HG03064 (cell line): Measurements from ENCODE around the gene MIPEP.

Experiments
- ATAC-seq: cut with Tn5 transposase; IDR thresholded peaks from one replicate; pipeline ENCODE4 v1.9.1; 2021; ENCODE audit warnings: low read depth; ENCODE audit not compliant: unreplicated experiment

The MIPEP gene

DNA sequence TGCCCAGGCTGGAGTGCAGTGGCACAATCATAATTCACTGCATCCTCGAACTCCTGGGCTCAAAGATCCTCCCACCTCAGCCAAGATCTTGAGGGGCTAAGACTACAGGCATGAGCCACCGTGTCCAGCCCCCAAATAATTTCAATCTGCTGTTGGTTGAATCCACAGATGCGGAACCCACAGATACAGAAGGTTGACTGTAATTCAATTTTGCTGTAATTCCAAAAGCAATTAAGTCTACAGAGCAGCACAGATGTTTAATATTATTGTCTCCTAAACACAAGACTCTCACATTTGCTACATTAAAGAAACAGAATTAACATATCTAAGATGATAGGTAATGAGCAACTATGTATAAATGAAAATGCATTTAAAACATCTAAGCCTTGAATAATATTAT lies 75.6 kb downstream of the MIPEP start:
- ATAC-seq = no peak

DNA sequence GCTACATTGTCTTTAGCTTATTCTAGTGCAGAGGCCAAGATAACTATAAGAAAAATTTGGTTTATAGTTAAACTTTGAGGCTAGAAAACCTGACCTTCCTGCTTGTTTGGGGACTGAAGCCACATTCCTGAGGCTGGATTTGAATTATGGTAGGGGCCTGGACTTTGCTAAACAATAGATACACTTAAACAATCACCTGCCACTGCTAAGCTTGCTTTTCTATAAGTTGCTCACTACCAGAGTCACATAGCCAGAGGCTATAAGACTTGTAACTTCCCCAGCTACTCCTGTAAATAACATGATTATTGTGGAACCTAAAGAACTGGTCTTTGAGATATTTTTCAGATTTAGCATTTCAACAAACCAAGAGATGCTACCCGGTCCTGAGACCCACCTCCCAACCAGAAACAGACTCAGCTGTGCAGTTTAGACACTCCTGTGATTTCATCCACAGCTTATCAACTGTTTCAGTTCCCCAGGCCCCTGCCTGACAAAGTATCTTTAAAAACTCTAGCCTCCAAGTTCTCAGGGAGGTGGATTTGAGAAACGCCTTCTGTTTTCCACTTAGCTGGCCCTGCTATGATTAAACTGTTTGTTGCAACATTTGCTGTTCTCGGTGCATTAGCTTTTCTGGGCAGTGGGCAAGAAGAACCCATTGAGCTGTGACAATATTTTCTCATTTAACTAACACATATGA lies 77.7 kb downstream of the MIPEP start:
- ATAC-seq = no peak

DNA sequence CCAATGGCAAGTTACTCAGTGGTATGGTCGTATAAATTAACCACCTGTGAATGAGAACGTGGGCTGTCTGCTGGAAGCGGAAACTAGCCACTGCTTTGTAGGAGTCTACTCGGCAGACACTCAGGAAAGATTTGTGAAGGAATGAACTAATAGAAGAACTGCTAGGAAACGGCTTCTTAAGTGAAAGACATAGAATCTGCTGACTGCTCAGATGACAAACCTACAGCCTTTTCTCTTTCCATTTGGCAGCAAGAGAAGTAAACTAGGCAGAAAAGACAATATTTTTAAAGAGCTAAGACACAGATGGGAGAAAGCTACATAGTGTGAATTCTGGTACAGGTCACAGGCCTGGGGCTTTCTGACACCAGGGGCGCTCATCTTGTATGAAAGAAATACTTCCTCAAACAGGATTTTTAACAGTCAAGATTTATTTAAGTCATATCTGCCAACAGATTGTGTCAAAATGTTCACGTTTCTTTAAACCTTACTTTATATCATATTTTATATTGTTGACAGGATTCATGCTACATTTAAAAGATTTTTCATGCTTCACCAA lies 78.4 kb downstream of the MIPEP start:
- no peak for ATAC-seq

- no peak for ATAC-seq
Measured at GRCh38 chr13:23808803-23809202, 80.4 kb downstream of the MIPEP start.

DNA sequence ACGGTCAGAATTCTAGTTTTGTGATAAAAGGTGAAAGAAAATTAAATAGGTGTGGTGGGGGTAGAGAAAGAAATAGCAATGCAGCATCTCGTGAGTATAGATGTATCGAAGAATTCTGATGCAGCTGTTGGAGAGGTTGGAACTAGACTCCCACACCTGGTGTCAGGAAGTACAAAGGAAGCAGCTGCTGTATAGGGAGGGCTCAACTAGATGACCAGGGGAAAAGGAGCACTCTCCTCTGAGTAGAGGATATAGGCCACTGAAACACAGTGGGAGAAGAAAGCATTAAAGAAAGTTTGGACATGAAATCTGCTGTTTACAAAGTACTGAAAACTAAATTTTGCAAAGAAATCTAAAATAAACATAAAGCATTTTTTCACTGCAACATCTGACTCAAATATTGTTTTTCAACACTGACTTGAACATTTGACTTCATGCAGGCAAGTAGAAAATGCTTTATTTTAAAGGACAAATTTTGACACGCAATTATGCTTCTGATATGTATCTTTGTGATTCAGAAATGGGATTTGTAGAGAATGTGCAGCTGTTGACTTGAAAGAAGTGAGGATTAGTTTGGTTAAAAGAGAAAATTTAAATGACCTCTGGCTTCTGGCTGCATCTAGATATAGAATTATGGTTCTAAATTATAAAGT lies 82.2 kb downstream of the MIPEP start:
- peak; percentile 28 for ATAC-seq

- ATAC-seq = no peak
Measured at GRCh38 chr13:23805821-23806220, 83.4 kb downstream of the MIPEP start.

GRCh38 chr13:23805122-23805521 lies 84.1 kb downstream of the MIPEP start:
- no peak for ATAC-seq

GRCh38 chr13:23804166-23804565 lies 85.0 kb downstream of the MIPEP start:
- ATAC-seq = no peak

GRCh38 chr13:23801141-23801540 lies 88.1 kb downstream of the MIPEP start:
- ATAC-seq = no peak

- peak; percentile 87 for ATAC-seq
Measured at GRCh38 chr13:23799945-23800344, 89.3 kb downstream of the MIPEP start.

DNA sequence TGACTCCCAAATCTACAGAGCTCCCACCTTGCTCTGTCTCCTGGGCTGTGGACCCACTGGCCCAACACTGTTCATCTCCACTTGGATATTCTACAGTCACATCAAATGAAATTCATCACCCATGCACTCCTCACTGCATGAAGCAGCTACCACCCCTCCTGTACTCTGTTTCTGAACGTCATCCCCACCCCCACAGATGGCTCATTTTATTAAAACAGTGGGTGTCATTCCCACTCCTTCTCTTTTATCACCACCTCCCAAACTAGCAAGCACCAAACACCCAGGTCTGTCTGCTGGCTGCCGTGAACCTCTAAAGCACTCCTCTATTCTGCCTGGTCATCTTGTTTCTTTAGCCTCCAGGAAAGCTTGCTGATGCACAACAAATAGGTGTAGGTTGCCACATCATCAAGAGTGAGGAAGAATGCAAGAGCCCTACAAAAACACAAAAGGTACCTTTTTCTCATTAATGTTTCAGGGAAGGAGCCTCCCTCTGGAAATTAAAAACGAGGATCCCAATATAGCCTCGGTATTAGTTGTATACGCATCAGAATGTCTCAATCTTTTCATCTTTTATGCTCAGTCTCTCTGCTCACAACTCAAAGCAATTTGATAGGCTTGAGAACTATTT lies 91.8 kb downstream of the MIPEP start:
- ATAC-seq = no peak

GRCh38 chr13:23796551-23796950 lies 92.6 kb downstream of the MIPEP start:
- ATAC-seq = no peak

DNA sequence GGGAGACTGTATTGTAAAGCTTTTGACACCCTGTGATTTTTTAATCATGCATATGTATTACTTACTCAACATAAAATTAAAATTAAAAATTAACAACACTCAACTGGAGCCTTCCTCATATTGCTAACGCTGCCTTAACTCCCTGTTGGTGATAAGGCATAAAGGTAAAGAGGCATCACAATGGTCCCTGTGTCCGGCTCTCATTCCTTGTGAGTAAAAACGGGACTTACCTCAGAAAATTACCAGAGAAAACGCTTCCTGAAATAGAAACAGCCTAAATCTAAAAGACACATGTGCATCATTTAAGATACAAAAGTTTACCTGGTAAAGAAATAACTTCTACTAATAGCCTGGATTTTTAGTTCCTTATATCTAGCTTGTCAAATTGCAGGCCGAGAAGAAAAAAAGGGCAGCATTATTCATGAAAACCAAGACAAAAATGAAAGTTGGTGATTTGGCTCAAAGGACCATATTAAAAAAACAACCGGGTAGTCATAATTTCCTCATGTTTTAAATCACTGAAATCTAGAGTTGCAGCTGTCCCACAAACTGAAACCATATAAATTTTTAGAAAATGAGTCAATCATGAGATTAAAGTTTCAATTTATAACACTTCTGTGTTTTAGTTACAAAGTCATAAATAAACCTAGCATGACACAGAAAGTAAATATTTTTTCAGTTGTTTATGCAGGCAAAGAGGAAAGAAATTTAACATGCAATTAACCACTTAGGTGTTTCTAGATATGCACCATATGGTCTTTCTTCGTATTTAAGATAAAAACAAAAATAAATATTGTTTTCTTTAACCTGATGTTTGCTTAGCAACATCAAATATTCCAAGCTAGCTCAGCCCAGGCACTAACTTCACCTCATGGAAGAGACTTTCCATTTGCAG lies 94.7 kb downstream of the MIPEP start:
- ATAC-seq = no peak

DNA sequence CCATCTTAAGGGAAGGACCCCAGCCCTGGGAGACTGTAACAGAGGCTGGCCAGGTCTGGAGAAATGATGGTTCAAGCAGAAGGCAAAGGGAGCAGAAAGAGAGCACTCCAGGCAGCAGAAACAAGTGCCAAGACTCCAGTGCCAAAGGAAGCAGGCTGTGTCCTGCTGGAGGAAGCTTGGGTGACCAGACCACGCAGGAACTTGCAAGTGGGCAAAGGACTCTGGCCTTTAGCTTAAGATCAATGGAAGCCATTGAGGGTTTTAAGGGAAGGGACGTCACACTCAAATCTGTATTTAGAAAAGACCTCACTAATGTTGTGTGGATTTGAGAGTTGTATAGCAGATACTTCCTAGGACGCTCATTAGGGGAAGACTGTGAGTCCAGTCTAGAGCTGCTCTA lies 95.5 kb downstream of the MIPEP start:
- ATAC-seq = no peak

DNA sequence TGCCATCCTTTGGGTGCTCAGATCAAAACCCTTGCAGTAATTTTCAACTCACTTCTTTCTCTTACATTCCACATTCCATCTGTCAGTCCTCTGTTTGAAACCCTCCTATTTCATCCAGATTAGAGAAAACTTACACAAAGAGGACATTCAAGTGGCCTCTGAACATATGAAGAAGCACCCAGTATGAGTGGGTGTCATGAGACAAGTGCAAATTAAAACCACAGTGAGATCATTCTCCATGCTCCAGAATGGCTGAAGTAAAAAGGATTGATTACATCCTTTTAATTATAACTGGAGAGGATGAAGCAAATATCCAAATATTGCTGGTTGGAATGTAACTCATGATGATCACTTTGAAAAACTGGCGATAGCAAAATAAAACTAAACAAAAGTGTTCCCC lies 96.5 kb downstream of the MIPEP start:
- no peak for ATAC-seq

- ATAC-seq = no peak
Measured at GRCh38 chr13:23790577-23791170, 98.5 kb downstream of the MIPEP start.

DNA sequence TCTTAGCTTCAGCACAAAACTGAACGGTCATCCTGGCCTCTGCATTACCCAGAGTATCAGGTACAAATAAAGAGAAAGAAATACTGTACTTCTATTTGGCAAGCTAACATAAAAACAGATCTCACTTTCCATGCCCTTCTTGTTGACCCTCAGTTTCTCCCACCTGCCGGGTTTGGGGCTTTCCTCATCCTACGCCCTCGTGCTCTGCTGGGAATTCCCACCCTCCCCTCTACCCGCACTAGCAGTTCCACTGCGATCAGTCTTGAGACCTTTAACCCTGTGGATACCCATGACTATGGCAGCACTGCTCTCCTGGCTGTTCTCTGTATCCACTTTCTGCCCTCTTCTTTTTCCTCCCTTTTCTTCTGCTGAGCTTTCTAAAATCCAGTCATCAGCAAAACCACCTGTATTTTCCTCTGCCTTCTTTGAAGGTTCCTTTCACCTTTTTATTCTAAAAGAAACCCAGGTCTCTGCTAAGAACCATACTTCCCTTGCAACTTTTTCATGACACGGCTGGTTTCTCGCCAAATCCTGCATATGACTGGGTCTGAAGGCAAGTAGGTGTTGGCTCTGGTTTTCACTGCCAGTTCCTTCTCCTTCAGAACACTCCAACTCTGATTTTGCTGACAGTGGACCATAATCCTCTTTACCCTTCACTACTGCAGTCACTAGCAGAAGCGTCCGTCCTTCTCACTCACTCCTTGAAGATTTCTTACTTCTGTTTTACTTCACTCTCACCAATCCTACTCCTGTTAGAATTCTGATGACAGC lies 99.4 kb downstream of the MIPEP start:
- ATAC-seq = no peak

DNA sequence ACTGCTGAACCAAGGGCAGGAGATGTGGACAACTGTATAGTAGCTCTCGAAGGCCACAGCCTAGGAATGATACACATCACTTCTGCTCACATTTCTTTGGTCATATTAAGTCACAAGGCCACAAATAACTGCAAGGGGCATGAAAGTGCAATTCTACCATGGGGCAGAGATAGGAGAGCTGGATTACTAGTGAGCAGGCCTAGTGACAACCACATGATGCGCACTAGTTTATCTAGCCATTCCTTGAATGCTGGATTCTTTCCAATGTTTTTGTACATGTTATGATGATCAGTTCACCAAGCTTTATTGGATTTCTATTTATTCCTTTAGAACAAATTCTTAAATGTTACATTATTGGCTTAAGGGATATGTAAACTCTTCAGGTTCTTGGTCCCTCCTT lies 100.7 kb downstream of the MIPEP start:
- no peak for ATAC-seq

DNA sequence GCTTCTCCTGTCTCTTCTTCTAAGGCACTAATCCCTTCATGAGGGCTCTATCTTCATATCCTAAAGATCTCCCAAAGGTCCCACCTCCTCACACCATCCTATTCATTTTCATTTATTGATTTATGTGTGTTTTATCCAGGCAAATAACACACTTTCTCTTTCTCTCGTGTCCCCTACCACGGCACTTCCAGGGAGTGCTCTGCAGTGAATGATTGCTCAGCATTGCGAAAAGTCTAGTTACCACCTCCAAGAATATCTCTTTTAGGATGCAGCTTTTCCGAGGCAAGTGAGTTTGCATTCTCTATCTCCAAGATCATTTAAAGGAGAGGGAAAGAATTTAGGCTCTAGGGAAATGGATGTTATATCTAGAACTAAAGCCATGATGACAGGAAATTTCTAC lies 101.7 kb downstream of the MIPEP start:
- no peak for ATAC-seq

DNA sequence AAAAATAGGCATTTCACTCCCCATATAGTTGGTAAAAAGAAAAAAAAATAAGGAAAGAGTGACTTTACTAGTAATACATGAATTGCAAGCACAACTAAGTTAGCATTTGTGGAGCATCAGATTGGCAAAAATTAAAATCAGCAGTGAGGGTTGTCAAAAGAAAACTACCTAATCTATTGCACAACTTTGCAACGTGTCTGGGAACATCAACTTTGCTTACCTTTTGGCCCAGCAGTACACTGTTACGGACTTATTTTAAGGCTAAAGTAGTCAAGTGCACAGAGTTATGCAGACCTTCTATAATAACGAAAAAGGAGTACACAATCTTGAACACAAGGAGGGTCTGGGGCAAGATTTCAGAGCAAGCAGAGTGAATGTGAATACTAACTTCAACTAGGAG lies 102.6 kb downstream of the MIPEP start:
- no peak for ATAC-seq
